ENCODE measurements around the gene TRPV2. TPM values are rescaled to one million over a fixed set of nuclear protein-coding genes. Genes with fewer than 3 reads are reported as not detected.

The TRPV2 gene
- total and polyA plus RNA-seq, 9 of the 15 experiments (the other 6 are each of a cell fraction or from before 2014, with no cell fraction given), result 10.0 to 97.5 (median 30.3) TPM

DNA sequence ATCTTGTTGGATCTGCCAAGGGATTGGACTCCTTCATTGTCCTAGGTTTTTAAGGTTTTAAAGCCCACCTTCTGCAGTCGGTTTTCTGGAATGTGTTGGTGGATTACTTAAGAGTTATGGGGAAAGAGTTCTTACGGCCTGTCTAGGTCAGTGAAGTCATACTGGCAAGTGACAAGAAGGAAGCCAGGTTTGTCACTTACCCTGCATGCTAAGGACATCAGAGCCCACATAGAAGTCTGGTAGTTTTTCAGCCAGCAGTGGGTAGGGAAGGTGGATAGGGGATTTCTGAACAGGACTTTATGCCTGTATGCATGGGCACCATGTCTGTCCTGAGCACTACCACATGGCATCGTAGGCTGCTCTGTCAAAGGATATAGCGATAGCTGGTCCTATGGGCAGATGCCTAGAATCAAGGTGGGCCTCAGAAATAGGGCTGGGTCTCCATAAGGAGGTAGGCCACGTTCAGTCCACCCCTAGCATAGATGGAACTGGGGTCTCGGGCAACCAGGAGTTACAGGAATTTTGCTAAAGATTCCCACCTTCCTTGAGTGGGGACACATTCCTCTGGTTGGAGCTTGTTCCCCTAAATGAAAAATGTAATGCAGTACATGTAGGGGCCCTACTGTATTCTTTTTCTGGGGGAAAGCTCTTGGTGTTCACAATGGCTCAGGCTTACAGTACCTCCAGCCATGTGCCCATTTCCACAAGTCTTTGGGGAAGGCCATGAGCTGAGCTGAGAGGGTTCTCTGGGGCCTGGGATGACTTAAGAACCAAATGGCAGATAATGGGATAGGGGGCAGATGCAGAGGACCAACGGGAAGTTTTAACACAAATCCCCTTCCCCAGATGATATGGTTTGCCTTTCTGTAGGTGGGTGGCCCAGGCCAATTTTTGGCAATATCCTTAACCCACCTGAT, 27.5 kb downstream of the TRPV2 start:
- Histone ChIP-seq H4K20me1 (replicated peaks; ENCODE audit: control insufficient read depth, insufficient read depth, low read length) (peaks cover 56% of the 10 kb centered on the region), H3K4me3 (peak overlapping the region; percentile 99; the same call in 1 of the 2 replicates), H3K9me3 (replicated peaks; ENCODE audit: control insufficient read depth, insufficient read depth, low read depth, low read length) (no peaks in the 10 kb centered on the region), H3K4me1 (replicated peaks in 1 of 2; ENCODE audit: control insufficient read depth in 2 of 2, insufficient read depth in 2 of 2, low read length in 2 of 2) (peaks cover 23 to 31% of the 10 kb centered on the region in 2 experiments), H3K9ac (ENCODE audit: insufficient read depth in 1 of 2, low read depth in 2 of 2, low read length in 2 of 2) (peak overlapping the region; percentile 88 to 98), H3K9me1 (ENCODE audit: control insufficient read depth, insufficient read depth, low read length) (peaks cover 10% of the 10 kb centered on the region), H3K27ac (ENCODE audit: extremely low read depth, low read depth, low read length) (peak overlapping the region; percentile 91), H3K79me2 (ENCODE audit: control insufficient read depth, insufficient read depth, low read length) (peaks cover 71% of the 10 kb centered on the region), H3K36me3 (ENCODE audit: control insufficient read depth, insufficient read depth, low read length) (peaks cover 79% of the 10 kb centered on the region), H3K27me3 (ENCODE audit: control insufficient read depth in 2 of 2, insufficient read depth in 2 of 2, low read length in 2 of 2) (no peaks in the 10 kb centered on the region), H2AFZ (ENCODE audit: low read depth, low read length) (no peak overlapping the region), H3K4me2 (ENCODE audit: insufficient read depth, low read length) (peak overlapping the region; percentile 99)
- in situ Hi-C loops (cut with MboI) (no loop called here), intact Hi-C loops (cut with micrococcal nuclease) (no loop called here)
- ATAC-seq (no peak), DNase-seq (ENCODE audit: extremely low read depth in 1 of 4, low spot score in 3 of 4) (no peak), FAIRE-seq (no peak)
- CTCF ChIA-PET (ENCODE audit: low intra/inter-chr PET ratio), result no interaction called here
- 54% methylated on average over 7 of the region's 7 CpGs for WGBS (ENCODE audit: insufficient coverage, low coverage, missing lambda C conversion rate)
- POLR2A ChIA-PET, result interaction anchor here (0.5 to 5.5 kb wide), 4 partner anchors 9 to 700 kb away, joined by 3 to 31 read pairs (median 4); no protein-coding TSS in a partner anchor
- no TSS peak for BruUV-seq (replicated peaks)
- TF ChIP-seq GATAD2B (IDR thresholded peaks at IDR 0.05; ENCODE audit: borderline replicate concordance), result no peak
- no peak for TF ChIP-seq L3MBTL2 (IDR thresholded peaks at IDR 0.05)
- TF ChIP-seq SAFB2 (IDR thresholded peaks at IDR 0.05; ENCODE audit: borderline replicate concordance, low read depth, low read length, severe bottlenecking), result no peak
- no peak for TF ChIP-seq DPF2 (IDR thresholded peaks at IDR 0.05)
- TF ChIP-seq GTF2E2 (tag; IDR thresholded peaks at IDR 0.05), result 0 out of 2 replicates have a peak, but pooled peaks have one; percentile 24
- no peak for TF ChIP-seq SMARCB1 (IDR thresholded peaks at IDR 0.05; ENCODE audit: insufficient read length, low read depth)
- TF ChIP-seq, protein P1, sequence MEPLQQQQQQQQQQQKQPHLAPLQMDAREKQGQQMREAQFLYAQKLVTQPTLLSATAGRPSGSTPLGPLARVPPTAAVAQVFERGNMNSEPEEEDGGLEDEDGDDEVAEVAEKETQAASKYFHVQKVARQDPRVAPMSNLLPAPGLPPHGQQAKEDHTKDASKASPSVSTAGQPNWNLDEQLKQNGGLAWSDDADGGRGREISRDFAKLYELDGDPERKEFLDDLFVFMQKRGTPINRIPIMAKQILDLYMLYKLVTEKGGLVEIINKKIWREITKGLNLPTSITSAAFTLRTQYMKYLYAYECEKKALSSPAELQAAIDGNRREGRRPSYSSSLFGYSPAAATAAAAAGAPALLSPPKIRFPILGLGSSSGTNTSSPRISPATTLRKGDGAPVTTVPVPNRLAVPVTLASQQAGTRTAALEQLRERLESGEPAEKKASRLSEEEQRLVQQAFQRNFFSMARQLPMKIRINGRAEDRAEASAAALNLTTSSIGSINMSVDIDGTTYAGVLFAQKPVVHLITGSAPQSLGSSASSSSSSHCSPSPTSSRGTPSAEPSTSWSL (CRISPR knock-in tag; IDR thresholded peaks at IDR 0.05; ENCODE audit: borderline replicate concordance), result no peak
- TF ChIP-seq ELF4 (CRISPR knock-in tag; IDR thresholded peaks at IDR 0.05), result no peak
- TF ChIP-seq SUPT5H (IDR thresholded peaks at IDR 0.05), result peak; percentile 40
- TF ChIP-seq, protein P2, sequence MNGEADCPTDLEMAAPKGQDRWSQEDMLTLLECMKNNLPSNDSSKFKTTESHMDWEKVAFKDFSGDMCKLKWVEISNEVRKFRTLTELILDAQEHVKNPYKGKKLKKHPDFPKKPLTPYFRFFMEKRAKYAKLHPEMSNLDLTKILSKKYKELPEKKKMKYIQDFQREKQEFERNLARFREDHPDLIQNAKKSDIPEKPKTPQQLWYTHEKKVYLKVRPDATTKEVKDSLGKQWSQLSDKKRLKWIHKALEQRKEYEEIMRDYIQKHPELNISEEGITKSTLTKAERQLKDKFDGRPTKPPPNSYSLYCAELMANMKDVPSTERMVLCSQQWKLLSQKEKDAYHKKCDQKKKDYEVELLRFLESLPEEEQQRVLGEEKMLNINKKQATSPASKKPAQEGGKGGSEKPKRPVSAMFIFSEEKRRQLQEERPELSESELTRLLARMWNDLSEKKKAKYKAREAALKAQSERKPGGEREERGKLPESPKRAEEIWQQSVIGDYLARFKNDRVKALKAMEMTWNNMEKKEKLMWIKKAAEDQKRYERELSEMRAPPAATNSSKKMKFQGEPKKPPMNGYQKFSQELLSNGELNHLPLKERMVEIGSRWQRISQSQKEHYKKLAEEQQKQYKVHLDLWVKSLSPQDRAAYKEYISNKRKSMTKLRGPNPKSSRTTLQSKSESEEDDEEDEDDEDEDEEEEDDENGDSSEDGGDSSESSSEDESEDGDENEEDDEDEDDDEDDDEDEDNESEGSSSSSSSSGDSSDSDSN (IDR thresholded peaks at IDR 0.05; ENCODE audit: borderline replicate concordance in 1 of 2, low read depth in 2 of 2, low read length in 2 of 2), result no peak
- no peak for TF ChIP-seq HNRNPUL1 (IDR thresholded peaks at IDR 0.05; ENCODE audit: low read length)
- no peak for TF ChIP-seq TCF7L2 (IDR thresholded peaks at IDR 0.05; ENCODE audit: low read depth, low read length)
- TF ChIP-seq ZNF717 (CRISPR knock-in tag; IDR thresholded peaks at IDR 0.05), result 0 out of 2 replicates have a peak, but pooled peaks have one; percentile 29
- TF ChIP-seq JUN (IDR thresholded peaks at IDR 0.05; ENCODE audit: borderline replicate concordance, low read depth, low read length), result no peak
- TF ChIP-seq JUN (CRISPR knock-in tag; IDR thresholded peaks at IDR 0.05; ENCODE audit: borderline replicate concordance), result no peak
- TF ChIP-seq POLR2A (conservative IDR thresholded peaks at IDR 0.05), result peak; percentile 71
- TF ChIP-seq DMBX1 (CRISPR knock-in tag; IDR thresholded peaks at IDR 0.05; ENCODE audit: borderline replicate concordance), result no peak
- no peak for TF ChIP-seq ZNF586 (CRISPR knock-in tag; conservative IDR thresholded peaks at IDR 0.05)
